Left kidney (tissue), 2 donors: Measurements from ENCODE around the gene DLGAP1. TPM values are rescaled to one million over a fixed set of nuclear protein-coding genes. Genes with fewer than 3 reads are reported as not detected.

Source experiments
- DNase-seq: peaks from one replicate; pipeline ENCODE4 v3.0.0-alpha.2; 2013
- polyA plus RNA-seq: library from polyadenylated mRNA; unstranded; fragments of 120-200 nt; gene quantifications from one replicate; pipeline ENCODE4 v1.2.1, GENCODE V29; 2013; ENCODE audit not compliant: insufficient read length

DLGAP1 gene
- polyA plus RNA-seq, 1 donor: 6.2 TPM

DNA sequence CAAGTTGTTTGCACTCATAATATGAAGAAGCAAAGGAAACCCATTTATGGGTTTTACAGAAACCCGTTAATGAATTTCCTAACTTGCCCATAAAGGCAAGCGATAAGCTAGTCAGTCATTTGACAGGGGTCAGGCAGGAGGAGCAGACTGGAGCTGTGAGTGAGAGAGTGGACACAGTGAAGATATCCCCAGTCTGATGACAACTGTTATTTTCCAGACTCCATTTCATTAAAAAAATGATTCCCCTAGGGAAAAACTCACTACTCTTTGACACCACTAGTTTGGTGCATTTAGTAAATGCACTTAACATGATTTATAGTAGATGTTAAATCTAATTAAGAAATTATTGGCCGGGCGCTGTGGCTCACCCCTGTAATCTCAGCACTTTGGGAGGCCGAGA is 924.3 kb downstream of the DLGAP1 start:
- no peak for DNase-seq

DNA sequence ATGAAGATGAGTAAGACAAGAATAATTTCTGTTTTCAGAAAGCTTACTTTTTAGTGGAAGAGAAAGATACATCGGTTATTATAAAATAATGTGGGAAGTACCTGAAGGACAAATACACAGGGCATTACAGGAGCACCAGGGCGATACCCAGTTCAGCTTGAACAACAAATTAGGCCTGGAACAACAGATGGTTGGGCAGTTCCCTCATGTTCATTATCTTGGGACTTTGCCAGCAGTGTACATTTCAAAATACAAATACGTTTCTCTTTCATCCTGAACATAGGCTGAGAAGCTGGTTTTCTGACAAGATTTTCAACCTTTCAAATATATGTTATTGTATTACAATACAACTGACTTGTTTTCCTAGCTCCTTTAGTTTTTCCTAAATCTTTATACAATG is 925.5 kb downstream of the DLGAP1 start:
- DNase-seq: no peak

DNA sequence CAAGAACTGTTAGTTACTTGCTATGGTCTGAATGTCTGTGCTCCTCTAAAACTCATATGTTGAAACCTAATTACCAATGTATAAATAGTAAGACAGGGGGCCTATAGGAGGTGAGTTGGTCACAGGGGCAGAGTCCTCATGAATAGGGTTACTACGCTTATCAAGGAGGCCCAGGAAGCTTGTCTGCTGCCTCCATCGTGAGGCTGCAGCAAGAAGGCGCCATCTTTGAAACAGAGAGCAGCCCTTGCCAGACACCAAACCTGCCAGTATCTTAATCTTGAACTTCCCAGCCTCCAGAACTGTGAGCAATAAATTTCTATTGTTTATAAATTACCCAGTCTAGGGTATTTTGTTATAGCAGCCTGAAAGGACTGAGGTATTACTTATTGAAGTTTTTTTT is 926.0 kb downstream of the DLGAP1 start:
- DNase-seq: no peak

DNA sequence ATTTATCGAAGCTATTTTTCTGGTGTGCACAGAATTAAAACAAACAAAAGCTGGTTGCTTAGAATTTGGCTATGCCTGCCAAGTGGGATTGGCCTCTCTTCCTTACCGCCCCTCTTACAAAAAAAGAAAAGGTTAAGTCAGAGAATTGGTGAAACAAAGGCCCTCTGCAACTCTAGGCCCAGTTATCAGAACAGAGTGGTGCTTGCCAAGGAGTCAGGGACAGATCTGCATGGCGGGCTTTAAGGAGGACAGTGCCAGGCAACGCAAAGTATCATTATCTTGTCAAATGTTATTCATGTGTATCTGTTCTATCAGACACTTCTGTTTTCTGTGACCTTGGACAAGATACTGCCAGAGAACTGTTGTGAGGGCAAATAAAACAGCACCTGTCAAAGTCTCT is 926.9 kb downstream of the DLGAP1 start:
- DNase-seq: no peak

DNA sequence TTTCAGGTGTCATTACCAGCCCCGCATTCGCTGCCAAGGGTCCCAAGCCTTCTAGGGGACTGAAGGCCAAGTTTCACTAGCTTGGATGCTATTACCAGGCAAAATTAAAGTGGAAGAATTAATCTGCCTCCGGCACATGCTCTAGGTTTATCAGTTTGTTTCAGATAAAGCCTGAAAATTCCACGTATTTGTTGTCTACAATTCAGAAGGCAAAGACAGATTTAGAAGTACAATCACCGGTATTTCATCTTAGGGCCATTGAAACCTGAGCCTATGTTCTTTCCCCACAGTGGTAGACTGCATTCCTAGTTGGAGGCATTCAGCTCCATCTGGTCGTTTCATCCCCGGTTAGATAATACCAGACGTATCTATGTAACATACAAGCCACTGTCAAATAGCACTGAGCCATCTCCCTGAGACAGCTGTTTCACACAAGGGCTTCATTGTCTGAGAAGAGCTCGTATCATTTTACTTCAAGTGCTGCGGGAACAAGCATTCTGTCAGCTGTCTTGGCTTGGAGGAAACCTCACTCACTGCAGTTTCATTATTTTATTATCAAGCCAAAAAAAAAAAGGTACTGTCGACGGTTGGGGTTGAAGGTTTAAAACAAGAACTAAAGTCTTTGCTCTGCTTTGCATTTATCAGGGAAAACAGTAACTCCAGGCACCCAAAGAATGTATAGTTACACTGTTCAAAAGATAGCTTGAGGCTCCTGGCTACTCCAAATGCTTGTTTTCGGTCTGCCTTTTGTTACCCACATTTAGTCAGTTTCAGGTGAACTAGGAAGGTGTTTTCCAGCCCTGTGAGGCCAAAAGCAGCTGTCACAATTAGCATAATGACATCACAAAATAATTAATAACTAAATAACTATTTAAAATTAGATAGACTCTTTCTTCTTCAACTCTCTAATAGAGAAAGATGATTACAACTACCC is 928.4 kb downstream of the DLGAP1 start:
- no peak for DNase-seq

DNA sequence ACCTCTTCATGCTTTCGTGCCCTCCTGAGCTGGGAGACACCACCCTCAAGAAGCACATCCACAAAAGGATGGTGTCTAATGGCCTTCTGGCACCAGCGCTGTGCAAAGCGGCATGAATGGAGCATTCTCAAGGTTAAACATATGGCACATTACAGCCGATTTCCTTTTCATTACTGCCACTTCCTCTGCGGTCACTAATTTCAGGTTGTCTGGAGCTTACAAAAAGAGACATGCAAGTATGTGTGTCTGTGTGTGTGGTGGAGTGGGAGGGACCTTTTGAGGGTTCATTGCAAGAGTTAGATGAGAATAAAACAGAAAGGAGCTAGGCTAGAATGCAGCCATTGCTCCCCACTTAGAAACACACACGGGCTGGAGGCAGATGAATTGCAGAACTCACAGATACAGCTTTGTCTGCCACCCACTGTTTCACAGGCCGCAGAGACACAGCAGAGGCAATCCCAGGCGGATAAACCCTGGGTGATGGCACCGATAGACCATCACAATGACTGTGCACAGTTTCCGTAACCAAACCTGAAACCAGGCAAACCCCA is 929.2 kb downstream of the DLGAP1 start:
- DNase-seq: no peak

DNA sequence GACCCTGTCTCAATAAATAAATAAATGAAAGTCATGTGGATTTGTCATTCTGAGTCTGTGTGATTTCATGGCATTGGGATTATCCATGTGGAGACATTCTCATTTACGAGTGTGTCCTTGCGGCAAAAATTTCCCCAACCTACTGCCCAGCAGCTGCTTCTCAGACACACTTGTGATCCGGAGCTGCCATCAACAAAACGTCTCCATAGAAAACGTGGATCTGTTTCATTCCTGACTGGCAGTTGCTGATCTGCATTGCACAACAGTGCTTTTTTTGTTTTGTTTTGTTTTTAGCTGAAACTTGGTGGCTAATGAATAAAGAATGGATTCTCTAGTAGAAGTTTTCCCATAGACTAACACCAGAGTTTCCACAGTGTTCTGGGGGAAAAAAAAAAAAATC is 930.4 kb downstream of the DLGAP1 start:
- no peak for DNase-seq

DNA sequence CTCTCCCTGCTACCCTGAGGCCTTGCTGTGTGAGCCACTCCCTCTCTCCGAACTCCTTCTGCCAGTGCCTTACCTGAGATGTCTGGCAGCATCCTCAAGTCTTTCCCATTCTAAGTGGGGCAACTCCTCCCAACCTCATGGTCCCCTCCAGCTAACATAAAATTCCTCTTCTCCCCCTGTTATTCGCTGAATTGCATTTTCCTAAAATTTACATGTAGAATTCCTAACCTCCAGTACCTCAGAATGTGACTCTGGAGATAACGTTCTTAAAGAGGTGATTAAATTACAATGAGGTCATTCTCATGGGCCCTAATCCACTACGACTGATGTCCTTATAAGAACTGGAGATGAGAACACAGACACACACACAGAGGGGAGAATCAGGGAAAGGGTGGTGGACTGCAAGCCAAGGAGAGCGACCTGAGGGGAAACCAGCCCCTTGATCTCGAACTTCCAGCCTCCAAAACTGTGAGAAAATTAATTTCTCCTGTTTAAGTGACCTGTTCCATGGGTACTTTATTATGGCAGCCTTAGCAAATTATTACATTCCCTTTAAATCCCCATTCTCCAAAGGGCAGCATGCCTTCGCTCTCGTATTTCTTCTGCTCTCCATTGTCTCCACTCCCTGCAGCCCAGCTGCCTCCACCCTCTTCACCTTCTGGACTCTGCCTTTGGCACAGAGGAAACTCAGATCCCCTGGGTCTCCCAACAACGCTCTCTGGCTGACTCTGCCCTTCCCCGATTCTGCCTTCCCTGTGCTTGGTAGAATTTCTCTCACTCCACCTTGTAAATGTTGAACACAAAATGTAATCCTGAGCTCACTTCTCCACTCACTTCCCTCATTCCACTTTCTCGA is 934.6 kb downstream of the DLGAP1 start:
- DNase-seq: no peak

DNA sequence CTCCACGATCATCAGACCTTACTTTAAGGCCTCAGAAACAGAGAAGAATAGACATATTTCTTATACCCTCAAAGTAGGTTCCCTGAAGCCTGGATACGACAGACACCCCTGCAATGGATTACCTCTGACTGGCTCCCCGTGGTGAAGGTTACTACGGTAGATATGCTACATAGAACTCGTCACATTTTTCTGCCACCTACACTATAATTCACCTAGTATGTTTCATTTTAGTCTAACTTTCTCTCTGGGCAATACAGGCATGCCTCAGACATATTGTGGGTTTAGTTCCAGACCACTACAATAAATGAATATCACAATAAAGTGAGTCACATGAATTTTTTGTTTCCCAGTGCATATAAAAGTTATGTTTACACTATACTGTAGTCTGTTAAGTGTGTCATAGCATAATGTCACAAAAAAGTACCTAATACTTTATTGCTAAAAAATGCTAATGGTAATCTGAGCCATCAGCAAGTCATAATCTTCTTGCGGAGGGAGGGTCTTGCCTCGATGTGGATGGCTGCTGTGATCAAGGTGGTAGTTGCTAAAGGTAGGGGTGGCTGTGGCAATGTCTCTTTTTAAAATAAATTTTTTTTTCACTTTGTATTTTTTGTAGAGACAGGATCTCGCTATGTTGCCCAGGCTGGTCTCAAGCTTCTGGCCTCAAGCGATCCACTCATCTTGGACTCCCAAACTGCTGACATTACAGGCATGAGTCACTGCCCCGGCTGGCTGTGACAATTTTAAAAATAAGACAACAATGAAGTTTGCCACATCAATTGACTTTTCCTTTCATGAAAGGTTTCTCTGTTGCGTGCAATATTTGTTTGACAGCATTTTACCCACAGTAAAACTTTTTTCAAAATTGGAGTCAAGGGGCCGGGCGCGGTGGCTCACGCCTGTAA is 940.5 kb downstream of the DLGAP1 start:
- no peak for DNase-seq

DNA sequence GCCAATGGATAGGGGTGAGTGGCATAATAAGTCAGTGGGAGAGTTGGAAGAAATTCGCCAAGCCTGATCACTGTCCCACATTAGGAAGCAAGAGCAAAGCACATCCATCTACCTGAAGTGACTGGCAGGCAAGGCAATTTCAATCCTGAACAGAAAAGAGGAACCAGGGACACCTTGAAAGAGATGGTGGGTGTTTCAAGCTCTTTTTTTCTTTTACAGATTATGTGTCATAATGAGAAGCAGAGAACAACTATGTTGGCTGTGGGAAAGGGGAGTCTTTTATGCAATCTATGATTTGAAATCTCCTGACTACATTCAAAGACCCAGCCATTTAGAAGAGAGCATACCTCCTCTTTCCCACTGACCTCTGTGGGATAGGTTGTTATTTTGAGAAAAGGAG is 941.6 kb downstream of the DLGAP1 start:
- no peak for DNase-seq

DNA sequence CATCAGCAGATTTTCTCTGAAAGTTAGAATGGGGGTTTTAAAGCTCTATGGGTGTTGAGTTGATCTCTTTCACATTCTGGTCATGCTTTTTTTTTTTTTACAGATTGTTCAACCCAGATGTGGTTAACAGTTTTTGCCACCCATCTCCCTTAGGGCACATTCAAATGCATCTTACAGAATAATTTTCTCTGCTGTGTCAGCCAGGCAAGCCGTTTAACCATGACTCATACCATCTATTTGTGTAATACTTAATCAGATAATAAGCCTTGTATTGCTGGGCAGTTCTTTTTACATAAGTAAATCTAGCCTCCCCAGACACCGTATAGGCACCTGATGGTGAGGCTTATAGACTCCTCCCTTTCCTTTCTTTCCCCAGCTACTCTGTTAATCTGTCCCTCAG is 943.1 kb downstream of the DLGAP1 start:
- no peak for DNase-seq

DNA sequence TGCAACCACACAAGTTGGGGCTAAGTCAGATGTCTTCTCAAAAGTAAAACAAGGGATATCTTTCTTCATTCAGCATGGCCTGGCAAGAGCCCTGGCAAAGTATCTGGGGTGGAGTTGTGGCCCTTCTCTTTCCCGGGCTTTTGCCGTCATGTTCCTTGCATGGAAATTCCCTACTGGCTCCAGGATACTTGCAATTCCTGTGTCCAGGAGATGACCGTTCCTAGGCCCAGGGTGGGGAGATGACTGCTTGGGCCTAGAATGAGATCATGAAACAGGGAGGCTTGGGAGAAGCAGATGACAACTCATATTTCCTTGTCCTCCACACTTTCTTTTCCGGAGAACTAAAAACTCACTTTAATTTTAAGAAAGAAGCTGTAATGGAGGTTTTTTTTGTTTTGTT is 944.2 kb downstream of the DLGAP1 start:
- no peak for DNase-seq

DNA sequence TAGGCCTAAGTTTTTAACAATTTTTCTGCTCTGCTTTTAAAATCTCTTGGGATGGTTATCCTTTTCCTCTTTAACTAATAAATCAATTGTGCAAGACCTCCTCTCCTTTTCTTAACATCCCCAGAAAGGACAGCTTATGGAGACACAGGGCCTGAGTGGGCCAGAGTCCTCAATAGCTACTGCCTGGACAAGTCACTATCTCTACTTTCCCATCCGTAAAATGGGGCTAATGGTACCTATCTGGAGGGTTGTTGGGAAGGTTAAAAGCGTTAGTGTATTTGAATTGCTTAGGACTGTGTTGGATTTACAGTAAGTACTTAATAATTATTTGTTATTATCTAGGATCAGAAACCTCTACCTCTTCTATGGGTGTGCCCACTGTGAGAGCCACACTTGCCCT is 945.1 kb downstream of the DLGAP1 start:
- DNase-seq: no peak

DNA sequence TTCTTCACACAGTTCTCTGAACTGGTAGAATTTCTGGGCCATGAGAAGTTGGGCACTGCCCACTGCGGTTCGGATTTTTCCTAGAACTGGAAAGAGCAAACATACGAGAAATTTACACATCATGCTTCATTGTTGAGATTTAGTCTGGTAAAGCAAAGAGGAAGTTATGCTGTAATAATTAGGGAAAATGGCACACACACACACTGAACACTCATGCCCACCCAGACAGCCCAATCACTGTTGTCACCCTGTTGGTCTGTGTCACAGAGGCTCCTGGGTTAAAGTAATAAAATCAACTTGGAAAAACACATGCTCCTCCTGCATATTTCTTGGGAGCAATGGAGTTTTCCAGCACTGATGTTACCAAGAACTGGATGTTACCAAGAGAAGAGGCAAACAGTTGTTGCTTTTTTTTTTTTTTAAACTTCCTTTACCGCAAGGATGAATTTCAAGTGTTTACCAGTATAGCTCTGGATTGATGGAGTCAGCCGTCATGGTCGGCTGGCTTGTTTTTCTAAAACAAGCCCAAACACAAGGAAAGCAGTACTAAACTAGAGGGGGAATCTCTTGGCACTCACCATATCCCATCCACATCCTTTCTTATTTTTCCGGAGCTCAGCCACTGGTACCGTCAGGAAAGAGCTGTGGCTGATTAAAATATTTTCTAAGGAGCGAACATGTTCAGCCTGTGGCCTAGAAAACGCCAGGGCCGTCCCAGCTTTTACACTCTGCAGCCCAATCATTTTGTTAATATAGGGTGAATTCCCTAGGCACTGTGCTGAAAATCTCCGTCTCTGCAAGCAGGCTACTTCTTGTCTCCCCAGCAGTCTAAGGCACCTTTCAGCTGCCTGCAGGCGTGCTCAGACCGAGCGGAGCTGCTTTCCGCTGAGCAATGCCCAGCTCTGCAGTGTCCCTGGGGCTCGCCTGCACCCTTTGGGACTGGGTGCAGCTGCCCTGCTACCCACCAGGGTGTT is 946.2 kb downstream of the DLGAP1 start:
- DNase-seq: no peak

DNA sequence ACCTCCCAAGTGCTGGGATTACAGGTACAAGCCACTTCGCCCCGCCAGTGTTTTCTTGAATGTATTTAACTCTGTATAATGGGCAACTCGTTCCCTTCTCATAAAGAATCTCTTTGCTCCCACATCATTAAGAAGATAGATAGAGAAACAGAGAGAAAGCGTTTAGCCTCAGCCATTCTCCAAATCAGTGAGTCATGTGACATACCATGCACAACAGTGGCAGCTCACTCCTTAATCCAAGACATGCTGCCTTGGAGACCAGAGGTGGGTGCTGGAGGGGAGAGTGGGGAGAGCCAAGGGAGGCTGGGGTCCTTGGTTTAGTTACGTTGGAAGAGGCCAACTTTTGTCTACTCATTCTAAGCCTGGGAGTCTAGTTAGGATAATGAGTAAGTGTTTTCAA is 950.5 kb downstream of the DLGAP1 start:
- no peak for DNase-seq

DNA sequence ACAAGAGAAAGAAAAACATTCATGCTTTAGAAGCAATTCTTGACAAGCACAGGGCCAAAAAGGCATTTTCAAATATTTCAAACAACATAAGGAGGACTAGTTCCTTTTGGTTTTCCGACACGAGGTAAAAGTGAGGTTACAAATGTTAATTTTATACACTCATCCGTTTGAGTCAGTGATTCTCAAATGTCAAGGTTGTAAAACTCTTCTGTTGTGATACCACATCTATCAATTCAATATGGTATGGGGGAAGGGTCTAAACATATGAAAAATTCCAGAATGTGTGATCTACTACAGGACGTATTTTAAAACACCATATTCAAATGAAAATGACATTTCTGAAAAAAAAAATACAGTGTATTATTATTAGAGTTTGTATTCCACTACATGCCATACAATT is 952.5 kb downstream of the DLGAP1 start:
- DNase-seq: no peak

DNA sequence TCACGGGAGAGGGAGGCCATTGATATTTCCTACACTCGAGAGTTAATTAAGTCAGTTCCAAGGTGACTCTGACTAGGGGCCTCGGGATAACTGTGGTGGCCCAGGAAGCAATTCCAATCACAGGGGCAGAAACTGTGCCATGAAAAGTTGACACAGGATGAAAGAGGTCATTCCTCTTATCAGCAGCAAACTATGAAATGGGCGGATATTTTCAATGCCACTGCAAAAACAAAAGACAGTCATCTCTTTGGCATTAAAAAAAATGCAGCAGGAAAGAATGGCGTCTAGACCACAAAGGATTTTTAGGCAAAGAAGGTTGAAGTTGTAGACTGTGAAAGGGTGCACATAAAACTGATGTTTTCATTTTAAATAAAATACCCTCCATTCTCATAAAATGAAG is 955.1 kb downstream of the DLGAP1 start:
- DNase-seq: no peak

DNA sequence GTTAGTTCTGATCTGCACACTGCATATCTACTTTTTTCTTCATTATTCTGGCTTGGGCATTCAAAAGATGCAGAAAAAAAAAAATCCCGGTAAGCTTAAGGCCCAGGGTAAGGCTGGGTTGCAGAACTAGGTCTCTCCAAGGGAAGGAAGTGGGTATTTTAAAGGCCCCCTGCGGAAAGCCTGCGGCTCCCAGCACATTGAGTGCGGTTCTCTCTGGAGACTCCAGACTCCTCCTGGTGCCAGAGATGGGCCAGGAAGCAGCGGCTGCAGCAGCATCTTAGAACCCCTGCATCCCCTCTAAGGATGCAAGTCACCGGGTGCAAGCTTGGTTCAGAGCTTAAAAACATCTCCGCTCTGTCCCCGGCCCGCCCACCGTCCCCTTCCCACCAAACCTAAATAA is 955.6 kb downstream of the DLGAP1 start:
- no peak for DNase-seq

DNA sequence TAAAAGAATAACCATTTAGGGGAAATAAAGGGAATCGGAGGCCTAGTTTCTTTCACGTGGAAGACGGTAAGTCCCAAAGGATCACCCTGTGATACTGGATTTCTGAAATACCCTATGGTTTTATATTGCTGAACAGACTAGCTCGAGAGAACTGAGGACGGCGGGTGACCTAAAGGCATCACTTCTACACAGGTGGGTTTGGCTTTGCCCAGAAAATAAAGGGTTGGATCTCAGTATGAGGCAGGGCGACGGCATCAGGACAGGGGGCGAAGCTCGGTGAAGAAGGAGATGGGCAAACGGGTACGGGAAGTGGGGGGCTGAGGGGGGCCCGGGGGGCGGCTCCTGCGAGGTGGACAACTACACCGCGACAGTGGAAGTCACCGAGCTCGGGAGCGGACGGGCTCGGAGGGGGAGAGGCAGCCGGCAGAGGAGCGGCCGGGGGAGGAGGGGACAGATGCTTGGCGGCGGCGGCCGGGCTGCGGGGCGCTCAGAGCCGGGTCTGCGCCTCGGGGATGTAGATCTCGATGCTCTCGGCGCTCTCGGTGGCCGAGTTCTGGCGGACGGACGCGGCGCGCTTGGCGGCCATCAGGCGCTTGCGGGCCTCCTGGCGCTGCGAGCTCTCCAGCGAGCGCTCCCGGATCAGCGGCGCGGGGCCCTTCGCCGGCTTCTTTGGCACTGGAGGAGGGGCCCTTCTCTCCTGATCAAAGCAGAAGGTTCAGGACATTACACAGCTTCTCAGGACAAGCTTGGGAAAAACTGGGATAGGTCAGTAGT is 956.2 kb downstream of the DLGAP1 start:
- DNase-seq: no peak
